SK-MEL-5 (cell line): ENCODE results near the gene APBB2. TPM values are rescaled to one million over a fixed set of nuclear protein-coding genes. Genes with fewer than 3 reads are reported as not detected.

Experiments used
- DNase-seq: peaks from one replicate; pipeline ENCODE4 v3.0.0-alpha.2; 2016; ENCODE audit warnings: low read depth, low spot score
- in situ Hi-C: cut with HindIII; loops from 2 replicates; pipeline ENCODE4 v1.10.0; 2016; ENCODE audit warnings: low sequenced_read_pairs, high pct_unique_total_duplicates, low pct_unique_long_range_greater_than_20kb
- total RNA-seq: library from RNA; depleted of rRNA; stranded (reverse); fragments of >200 nt; shearing (Covaris generic); gene quantifications from 2 replicates; pipeline ENCODE4 v1.2.3, GENCODE V29; 2014

APBB2 gene
- total RNA-seq, 1 experiment from 2014 or later = 10.9 TPM

GRCh38 chr4:40992472-40993295 is 221.7 kb downstream of the APBB2 start:
- in situ Hi-C loops = no loop called here
- no peak for DNase-seq

- in situ Hi-C loops = no loop called here
- no peak for DNase-seq
Measured at GRCh38 chr4:40991908-40992307, 222.4 kb downstream of the APBB2 start.

- no peak for DNase-seq
- in situ Hi-C loops = no loop called here
Measured at GRCh38 chr4:40990899-40991265, 223.5 kb downstream of the APBB2 start.

GRCh38 chr4:40990236-40990898 is 224.0 kb downstream of the APBB2 start:
- DNase-seq = no peak
- in situ Hi-C loops = no loop called here

- DNase-seq = no peak
- in situ Hi-C loops = no loop called here
Measured at GRCh38 chr4:40987151-40987550, 227.2 kb downstream of the APBB2 start.

GRCh38 chr4:40986375-40986774 is 228.0 kb downstream of the APBB2 start:
- in situ Hi-C loops = no loop called here
- DNase-seq = peak; percentile 57

- in situ Hi-C loops = no loop called here
- no peak for DNase-seq
Measured at GRCh38 chr4:40984051-40984450, 230.3 kb downstream of the APBB2 start.

- in situ Hi-C loops = no loop called here
- DNase-seq = peak; percentile 72
Measured at GRCh38 chr4:40980318-40980883, 233.9 kb downstream of the APBB2 start.

GRCh38 chr4:40978548-40978947 is 235.8 kb downstream of the APBB2 start:
- no peak for DNase-seq
- in situ Hi-C loops = no loop called here

GRCh38 chr4:40976343-40976742 is 238.0 kb downstream of the APBB2 start:
- DNase-seq = peak; percentile 68
- in situ Hi-C loops = no loop called here

GRCh38 chr4:40972722-40973121 is 241.6 kb downstream of the APBB2 start:
- in situ Hi-C loops = no loop called here

GRCh38 chr4:40971338-40971737 is 243.0 kb downstream of the APBB2 start:
- DNase-seq = no peak
- in situ Hi-C loops = no loop called here

More at GRCh38 chr4:40972722-40973121, 241.6 kb downstream of the APBB2 start:
- DNase-seq = no peak

GRCh38 chr4:40969501-40969900 is 244.8 kb downstream of the APBB2 start:
- no peak for DNase-seq
- in situ Hi-C loops = no loop called here

GRCh38 chr4:40967550-40967949 is 246.8 kb downstream of the APBB2 start:
- in situ Hi-C loops = no loop called here

GRCh38 chr4:40966091-40966490 is 248.3 kb downstream of the APBB2 start:
- in situ Hi-C loops = no loop called here
- no peak for DNase-seq

More at GRCh38 chr4:40967550-40967949, 246.8 kb downstream of the APBB2 start:
- DNase-seq = no peak

GRCh38 chr4:40963897-40964478 is 250.4 kb downstream of the APBB2 start:
- no peak for DNase-seq
- in situ Hi-C loops = no loop called here

- in situ Hi-C loops = no loop called here
Measured at GRCh38 chr4:40962551-40963180, 251.7 kb downstream of the APBB2 start.

GRCh38 chr4:40960941-40961340 is 253.4 kb downstream of the APBB2 start:
- in situ Hi-C loops = no loop called here
- DNase-seq = no peak

More at GRCh38 chr4:40962551-40963180, 251.7 kb downstream of the APBB2 start:
- no peak for DNase-seq
